Measurements from ENCODE around the gene S100A14. TPM values are rescaled to one million over a fixed set of nuclear protein-coding genes. Genes with fewer than 3 reads are reported as not detected.
A peak's percentile ranks its signal among the peaks of the same experiment; 100 is the strongest.

S100A14 gene
- total and polyA plus RNA-seq, 2 of the 4 experiments (the other 2 are of a cell fraction): 0.10 TPM; not detected in 1

DNA sequence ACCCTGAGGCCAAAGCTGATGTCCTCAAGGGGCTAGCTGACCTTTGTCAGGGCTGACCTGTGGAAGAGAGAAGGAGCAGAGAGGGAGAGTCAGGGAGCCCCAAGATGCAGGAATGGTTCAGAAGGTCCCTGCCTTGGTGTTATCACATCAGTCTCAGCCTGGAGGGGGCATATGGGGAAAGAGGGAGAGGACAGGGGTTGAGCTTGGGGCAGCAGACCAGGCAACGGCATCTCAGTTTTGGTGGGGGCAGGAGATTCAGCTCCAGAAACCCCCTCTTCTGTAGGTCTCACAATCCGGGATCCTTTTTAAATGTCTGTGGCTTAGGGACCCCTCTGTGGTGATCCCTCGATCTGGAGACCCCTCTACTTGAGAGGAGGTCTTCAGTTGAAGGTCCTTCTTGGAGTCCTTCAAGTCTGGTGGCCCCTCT lies 10.4 kb upstream of the S100A14 start:
- H3K23ac ChIP-seq (ENCODE audit: low read depth, low read length): peak overlapping the region; percentile 82
- H2AK9ac ChIP-seq (replicated peaks; ENCODE audit: low read depth, low read length, poor library complexity): peak overlapping the region; percentile 97
- peaks cover 24 to 41% of the 10 kb centered on the region in 2 experiments for H3K79me1 ChIP-seq (ENCODE audit: low read depth in 1 of 2, low read length in 2 of 2)
- H2BK120ac ChIP-seq (ENCODE audit: low read depth, low read length): peak overlapping the region; percentile 83
- no peaks in the 10 kb centered on the region for H3K9me3 ChIP-seq (ENCODE audit: control insufficient read depth, insufficient read depth, low read length)
- H3K4me2 ChIP-seq (ENCODE audit: low read depth, low read length): peak overlapping the region; percentile 83
- H3K9me1 ChIP-seq (ENCODE audit: insufficient read depth, low read length): peaks cover 29% of the 10 kb centered on the region
- peak overlapping the region; percentile 99 for H3K14ac ChIP-seq (replicated peaks; ENCODE audit: low read depth, low read length)
- dilution Hi-C loops (cut with HindIII; ENCODE audit: low sequenced_read_pairs, unreplicated experiment) (no loop called here), in situ Hi-C loops (cut with MboI; ENCODE audit: low sequenced_read_pairs) (no loop called here), intact Hi-C loops (cut with micrococcal nuclease) (loop anchor here (2.0 to 5.0 kb wide), 2 partner anchors 54 to 94 kb away; no protein-coding TSS in a partner anchor)
- peak overlapping the region; percentile 73 for H3K18ac ChIP-seq (ENCODE audit: low read depth, low read length)
- WGBS, 2 experiments (ENCODE audit: extremely low coverage in 2 of 2, insufficient read length in 1 of 2): 60% methylated on average over 1 of the region's 3 CpGs; no CpG with 5 or more reads in 1 of the 2 experiments
- ChIA-PET CTCF (interaction anchor here (1.1 to 2.3 kb wide), 8 partner anchors 10 to 120 kb away, joined by 3 to 18 read pairs (median 7); partner anchors contain the start of genes S100A14 and S100A16), POLR2A (ENCODE audit: unreplicated experiment) (interaction anchor here (0.6 to 2.3 kb wide), 9 partner anchors 12 to 93 kb away, joined by 4 to 10 read pairs (median 5); partner anchors contain the start of genes S100A16 and S100A6)
- peak overlapping the region; percentile 82; the same call in 2 of the 3 replicates for H2BK15ac ChIP-seq (ENCODE audit: low read depth, low read length)
- H2AFZ ChIP-seq (replicated peaks; ENCODE audit: low read length, poor library complexity): peak overlapping the region; percentile 84
- H4K5ac ChIP-seq (ENCODE audit: low read depth, low read length): peak overlapping the region; percentile 28
- H4K91ac ChIP-seq (ENCODE audit: insufficient read depth, low read depth, low read length): peak overlapping the region; percentile 97
- H2AK5ac ChIP-seq (ENCODE audit: low read depth, low read length): peak overlapping the region; percentile 99
- peak overlapping the region; percentile 92 for H2BK5ac ChIP-seq (ENCODE audit: low read depth, low read length, poor library complexity, severe bottlenecking)
- H3K27ac ChIP-seq (ENCODE audit: insufficient read depth, low read length): peak overlapping the region; percentile 96
- no peaks in the 10 kb centered on the region for H3K27me3 ChIP-seq (ENCODE audit: control insufficient read depth, insufficient read depth, low read length)
- ATAC-seq (ENCODE audit: low read depth) (no peak), DNase-seq (no peak)
- H4K20me1 ChIP-seq (ENCODE audit: insufficient read depth, low read length): no peaks in the 10 kb centered on the region
- peak overlapping the region; percentile 96 for H3K4ac ChIP-seq (ENCODE audit: low read depth, low read length)
- H4K8ac ChIP-seq (ENCODE audit: low read depth in 2 of 2, low read length in 2 of 2): peak overlapping the region; percentile 87 to 89; a peak in 2 of 4 replicates
- H3K4me3 ChIP-seq (ENCODE audit: insufficient read depth, low read depth, low read length): peak overlapping the region; percentile 54
- H3K36me3 ChIP-seq (ENCODE audit: control insufficient read depth, insufficient read depth, low read length): peaks cover 11% of the 10 kb centered on the region
- peak overlapping the region; percentile 94 for H3K56ac ChIP-seq (ENCODE audit: extremely low read depth, insufficient read depth, low read length)
- H2BK20ac ChIP-seq (ENCODE audit: low read depth, low read length): peak overlapping the region; percentile 46
- BruUV-seq (replicated peaks): no TSS peak
- peaks cover 14% of the 10 kb centered on the region for H3K4me1 ChIP-seq (ENCODE audit: control insufficient read depth, insufficient read depth, low read length)
- TF ChIP-seq NFE2L2 (IDR thresholded peaks at IDR 0.05; ENCODE audit: low read depth, low read length) (no peak), RFX5 (IDR thresholded peaks at IDR 0.05; ENCODE audit: low read depth, low read length) (no peak), RCOR1 (IDR thresholded peaks at IDR 0.05; ENCODE audit: insufficient replicate concordance, low read length) (no peak), POLR2A (IDR thresholded peaks at IDR 0.05; ENCODE audit: low read depth, low read length) (no peak), CHD1 (IDR thresholded peaks at IDR 0.05; ENCODE audit: low read depth, low read length) (no peak), MAFK (IDR thresholded peaks at IDR 0.05; ENCODE audit: low read depth, low read length) (no peak), RAD21 (IDR thresholded peaks at IDR 0.05; ENCODE audit: low read length) (no peak), SMC3 (IDR thresholded peaks at IDR 0.05; ENCODE audit: low read depth, low read length) (no peak), FOS (IDR thresholded peaks at IDR 0.05; ENCODE audit: low read depth, low read length) (no peak), MAZ (IDR thresholded peaks at IDR 0.05; ENCODE audit: borderline replicate concordance, low read depth, low read length) (no peak), MXI1 (IDR thresholded peaks at IDR 0.05; ENCODE audit: borderline replicate concordance, low read depth, low read length) (no peak), CEBPB (IDR thresholded peaks at IDR 0.05; ENCODE audit: low read depth, low read length) (no peak), BHLHE40 (IDR thresholded peaks at IDR 0.05; ENCODE audit: low read depth, low read length) (no peak)
- TF ChIP-seq, protein P1, sequence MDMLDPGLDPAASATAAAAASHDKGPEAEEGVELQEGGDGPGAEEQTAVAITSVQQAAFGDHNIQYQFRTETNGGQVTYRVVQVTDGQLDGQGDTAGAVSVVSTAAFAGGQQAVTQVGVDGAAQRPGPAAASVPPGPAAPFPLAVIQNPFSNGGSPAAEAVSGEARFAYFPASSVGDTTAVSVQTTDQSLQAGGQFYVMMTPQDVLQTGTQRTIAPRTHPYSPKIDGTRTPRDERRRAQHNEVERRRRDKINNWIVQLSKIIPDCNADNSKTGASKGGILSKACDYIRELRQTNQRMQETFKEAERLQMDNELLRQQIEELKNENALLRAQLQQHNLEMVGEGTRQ (IDR thresholded peaks at IDR 0.05; ENCODE audit: low read depth, low read length): no peak
- TF ChIP-seq, protein P2, sequence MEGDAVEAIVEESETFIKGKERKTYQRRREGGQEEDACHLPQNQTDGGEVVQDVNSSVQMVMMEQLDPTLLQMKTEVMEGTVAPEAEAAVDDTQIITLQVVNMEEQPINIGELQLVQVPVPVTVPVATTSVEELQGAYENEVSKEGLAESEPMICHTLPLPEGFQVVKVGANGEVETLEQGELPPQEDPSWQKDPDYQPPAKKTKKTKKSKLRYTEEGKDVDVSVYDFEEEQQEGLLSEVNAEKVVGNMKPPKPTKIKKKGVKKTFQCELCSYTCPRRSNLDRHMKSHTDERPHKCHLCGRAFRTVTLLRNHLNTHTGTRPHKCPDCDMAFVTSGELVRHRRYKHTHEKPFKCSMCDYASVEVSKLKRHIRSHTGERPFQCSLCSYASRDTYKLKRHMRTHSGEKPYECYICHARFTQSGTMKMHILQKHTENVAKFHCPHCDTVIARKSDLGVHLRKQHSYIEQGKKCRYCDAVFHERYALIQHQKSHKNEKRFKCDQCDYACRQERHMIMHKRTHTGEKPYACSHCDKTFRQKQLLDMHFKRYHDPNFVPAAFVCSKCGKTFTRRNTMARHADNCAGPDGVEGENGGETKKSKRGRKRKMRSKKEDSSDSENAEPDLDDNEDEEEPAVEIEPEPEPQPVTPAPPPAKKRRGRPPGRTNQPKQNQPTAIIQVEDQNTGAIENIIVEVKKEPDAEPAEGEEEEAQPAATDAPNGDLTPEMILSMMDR (conservative IDR thresholded peaks at IDR 0.05; ENCODE audit: low read depth, low read length): no peak
- H3K9ac ChIP-seq (ENCODE audit: low read depth, low read length): peak overlapping the region; percentile 85
